Stimulated activated naive CD8-positive, alpha-beta T cell treated with anti-CD3 and anti-CD28 coated beads, Interleukin-15, amount 100 ng/mL, for 72 hours (primary cell): Measurements from ENCODE around the gene TBCD.
"Not testable (repeated sequence)": the region's sequence is repeated elsewhere in the genome, so short reads cannot be mapped to it uniquely, and the experiment has no call there.

Experiments
- ATAC-seq: fragments of 150-1000 bp; cut with Tn5 transposase; 2 replicates; pipeline ENCODE4 v1.10.0; 2021; ENCODE audit warnings: mild to moderate bottlenecking, moderate library complexity
- DNase-seq, 2 donors: peaks; one replicate each; pipeline ENCODE4 v3.0.0; 2021 to 2022
- H3K27ac Mint-ChIP-seq, 2 donors: one replicate each; pipeline ENCODE4 v1.8.0; 2022; ENCODE audit warnings: mild to moderate bottlenecking in 2 of 2, mixed read lengths in 2 of 2, moderate library complexity in 2 of 2
- H3K27me3 Mint-ChIP-seq: one replicate; pipeline ENCODE4 v1.8.0; 2022; ENCODE audit warnings: mixed read lengths
- H3K4me1 Mint-ChIP-seq: one replicate; pipeline ENCODE4 v1.8.0; 2022; ENCODE audit warnings: mild to moderate bottlenecking, mixed read lengths
- H3K4me3 Mint-ChIP-seq, 2 donors: one replicate each; pipeline ENCODE4 v1.8.0; 2022; ENCODE audit warnings: mild to moderate bottlenecking in 2 of 2, mixed read lengths in 2 of 2, moderate library complexity in 1 of 2
- H3K9me3 Mint-ChIP-seq, 2 donors: one replicate each; pipeline ENCODE4 v1.8.0; 2022; ENCODE audit warnings: mixed read lengths in 2 of 2

TBCD gene

GRCh38 chr17:82949984-82950383 is 198.1 kb downstream of the TBCD start:
- Mint-ChIP-seq H3K27ac (no peak overlapping the region), H3K4me3 (no peak overlapping the region), H3K27me3 (no peaks in the 10 kb centered on the region)

DNA sequence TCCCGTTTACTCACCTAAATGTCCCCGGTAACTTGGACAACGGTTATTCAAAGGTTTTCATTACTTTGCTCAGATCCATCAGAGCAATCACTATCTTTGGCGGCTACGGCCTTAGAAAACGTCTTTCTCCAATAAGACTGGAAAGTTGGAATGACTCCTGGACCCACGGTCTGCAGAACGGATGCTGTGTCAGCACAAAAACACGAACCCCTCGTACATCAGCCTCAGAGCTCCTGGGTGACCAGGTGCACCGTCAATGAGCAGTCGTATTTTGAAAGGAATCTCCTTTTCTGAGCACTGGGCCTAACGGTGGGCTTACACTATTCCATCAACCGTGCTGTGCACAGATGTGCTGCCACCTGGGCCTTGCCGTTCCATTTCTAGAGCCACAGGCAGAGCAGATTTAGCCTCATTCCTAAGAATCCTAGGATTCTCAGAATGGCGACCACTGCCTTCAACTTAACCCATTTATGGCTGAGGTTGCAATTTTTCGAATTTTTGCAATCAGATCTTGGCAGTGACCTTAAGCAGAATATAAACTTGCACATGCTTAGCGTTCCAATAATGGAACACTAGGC is 198.7 kb downstream of the TBCD start:
- Mint-ChIP-seq H3K4me3 (no peak overlapping the region), H3K27ac (no peak overlapping the region), H3K4me1 (no peaks in the 10 kb centered on the region)

More at GRCh38 chr17:82949984-82950383, 198.1 kb downstream of the TBCD start:
- Mint-ChIP-seq H3K4me1 (no peaks in the 10 kb centered on the region), H3K9me3 (peaks cover 32 to 42% of the 10 kb centered on the region in 2 donors)
- ATAC-seq (no peak), DNase-seq (no peak)

DNA sequence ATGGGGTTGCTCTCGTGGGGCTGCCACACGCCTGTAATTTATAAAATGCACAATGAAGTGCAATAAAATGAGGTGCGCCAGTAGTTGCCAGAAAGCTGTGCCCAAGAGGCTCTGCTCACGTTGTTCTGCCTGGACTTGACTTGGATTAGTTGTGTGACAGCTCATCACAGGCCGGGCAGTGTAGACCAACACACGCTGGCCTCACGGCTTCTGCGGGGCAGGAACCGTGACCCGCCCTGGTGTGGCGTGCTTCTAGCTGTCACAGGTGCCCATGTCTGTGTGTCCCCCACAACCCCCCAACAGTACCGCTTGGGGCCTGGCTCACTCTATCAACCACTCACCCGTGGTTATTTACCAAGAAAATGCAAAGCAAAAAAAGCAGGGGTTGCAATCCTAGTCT is 200.2 kb downstream of the TBCD start:
- H3K27ac Mint-ChIP-seq, result no peak overlapping the region
- DNase-seq (no peak), ATAC-seq (no peak)
- no peaks in the 10 kb centered on the region for H3K27me3 Mint-ChIP-seq
- H3K4me3 Mint-ChIP-seq, result no peak overlapping the region
- H3K9me3 Mint-ChIP-seq, result peaks cover 14 to 22% of the 10 kb centered on the region in 2 donors
- no peaks in the 10 kb centered on the region for H3K4me1 Mint-ChIP-seq

More for the DNA sequence above, 198.7 kb downstream of the TBCD start:
- DNase-seq, result no peak
- Mint-ChIP-seq H3K9me3 (peaks cover 26 to 35% of the 10 kb centered on the region in 2 donors), H3K27me3 (no peaks in the 10 kb centered on the region)
- ATAC-seq, result no peak

DNA sequence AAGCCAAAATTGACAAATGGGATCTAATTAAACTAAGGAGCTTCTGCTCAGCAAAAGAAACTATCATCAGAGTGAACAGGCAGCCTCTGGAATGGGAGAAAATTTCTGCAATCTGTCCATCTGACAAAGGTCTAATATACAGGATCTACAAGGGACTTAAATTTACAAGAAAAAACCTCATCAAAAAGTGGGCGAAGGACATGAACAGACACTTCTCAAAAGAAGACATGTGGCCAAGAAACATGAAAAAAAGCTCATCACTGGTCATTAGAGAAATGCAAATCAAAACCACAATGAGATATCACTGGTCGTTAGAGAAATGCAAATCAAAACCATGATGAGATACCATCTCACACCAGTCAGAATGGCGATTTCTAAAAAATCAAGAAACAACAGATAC is 203.2 kb downstream of the TBCD start:
- DNase-seq, H3K4me3 Mint-ChIP-seq, H3K27me3 Mint-ChIP-seq, ATAC-seq, H3K27ac Mint-ChIP-seq, H3K4me1 Mint-ChIP-seq: not testable (repeated sequence)
- peaks cover 14% of the 10 kb centered on the region in 2 donors for H3K9me3 Mint-ChIP-seq

DNA sequence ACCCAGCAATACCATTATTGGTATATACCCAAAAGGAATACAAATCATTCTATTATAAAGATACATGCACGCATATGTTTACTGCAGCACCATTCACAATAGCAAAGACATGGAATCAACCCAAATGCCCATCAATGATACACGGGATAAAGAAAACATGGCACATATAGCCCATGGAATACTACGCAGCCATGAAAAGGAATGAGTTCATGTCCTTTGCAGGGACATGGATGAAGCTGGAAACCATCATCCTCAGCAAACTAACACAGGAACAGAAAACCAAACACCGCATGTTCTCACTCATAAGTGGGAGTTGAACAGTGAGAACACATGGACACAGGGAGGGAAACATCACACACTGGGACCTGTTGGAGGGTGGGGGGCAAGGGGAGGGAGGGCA is 203.8 kb downstream of the TBCD start:
- not testable (repeated sequence) for H3K27me3 Mint-ChIP-seq, H3K27ac Mint-ChIP-seq, H3K4me1 Mint-ChIP-seq, H3K4me3 Mint-ChIP-seq, ATAC-seq, DNase-seq
- peaks cover 14% of the 10 kb centered on the region in 2 donors for H3K9me3 Mint-ChIP-seq

- peaks cover 14% of the 10 kb centered on the region in 2 donors for H3K9me3 Mint-ChIP-seq
- H3K27me3 Mint-ChIP-seq, result no peaks in the 10 kb centered on the region
- DNase-seq (no peak), ATAC-seq (no peak)
- H3K4me3 Mint-ChIP-seq, result no peak overlapping the region
- no peak overlapping the region for H3K27ac Mint-ChIP-seq
- H3K4me1 Mint-ChIP-seq, result no peaks in the 10 kb centered on the region
Measured at GRCh38 chr17:82956146-82956725, 204.4 kb downstream of the TBCD start.

- Mint-ChIP-seq H3K27me3 (no peaks in the 10 kb centered on the region), H3K4me1 (no peaks in the 10 kb centered on the region), H3K9me3 (peaks cover 14% of the 10 kb centered on the region in 2 donors), H3K4me3 (no peak overlapping the region), H3K27ac (no peak overlapping the region)
- ATAC-seq (peak; percentile 22), DNase-seq (peak in 1 of 2 donors; percentile 6)
Measured at GRCh38 chr17:82956726-82957468, 205.0 kb downstream of the TBCD start.

DNA sequence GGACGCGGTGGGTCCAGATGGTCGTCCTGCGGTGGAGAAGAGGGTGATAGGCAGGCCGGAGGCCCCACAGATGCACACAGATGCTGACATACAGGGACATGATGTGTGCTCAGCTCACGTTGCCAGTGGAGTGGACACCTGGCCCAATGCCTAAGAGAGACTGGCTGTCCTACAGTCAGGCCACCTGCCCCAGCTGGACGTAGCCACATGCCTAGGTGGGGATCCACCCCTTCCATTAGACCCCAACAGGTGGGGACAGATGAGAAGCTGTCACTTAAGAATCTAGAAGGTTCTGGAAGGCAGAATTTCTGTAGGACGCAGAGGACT is 205.6 kb downstream of the TBCD start:
- no peak overlapping the region for H3K27ac Mint-ChIP-seq
- DNase-seq, result no peak
- H3K9me3 Mint-ChIP-seq, result peaks cover 14% of the 10 kb centered on the region in 2 donors
- H3K4me3 Mint-ChIP-seq, result no peak overlapping the region
- no peak for ATAC-seq
- H3K4me1 Mint-ChIP-seq, result no peaks in the 10 kb centered on the region
- no peaks in the 10 kb centered on the region for H3K27me3 Mint-ChIP-seq

GRCh38 chr17:82957961-82958561 is 206.2 kb downstream of the TBCD start:
- no peaks in the 10 kb centered on the region for H3K27me3 Mint-ChIP-seq
- H3K4me1 Mint-ChIP-seq, result peaks cover 1% of the 10 kb centered on the region
- peak overlapping the region in 1 of 2 donors; percentile 90 for H3K27ac Mint-ChIP-seq
- DNase-seq (no peak), ATAC-seq (peak; percentile 17)
- H3K4me3 Mint-ChIP-seq, result no peak overlapping the region
- peaks cover 9 to 10% of the 10 kb centered on the region in 2 donors for H3K9me3 Mint-ChIP-seq

DNA sequence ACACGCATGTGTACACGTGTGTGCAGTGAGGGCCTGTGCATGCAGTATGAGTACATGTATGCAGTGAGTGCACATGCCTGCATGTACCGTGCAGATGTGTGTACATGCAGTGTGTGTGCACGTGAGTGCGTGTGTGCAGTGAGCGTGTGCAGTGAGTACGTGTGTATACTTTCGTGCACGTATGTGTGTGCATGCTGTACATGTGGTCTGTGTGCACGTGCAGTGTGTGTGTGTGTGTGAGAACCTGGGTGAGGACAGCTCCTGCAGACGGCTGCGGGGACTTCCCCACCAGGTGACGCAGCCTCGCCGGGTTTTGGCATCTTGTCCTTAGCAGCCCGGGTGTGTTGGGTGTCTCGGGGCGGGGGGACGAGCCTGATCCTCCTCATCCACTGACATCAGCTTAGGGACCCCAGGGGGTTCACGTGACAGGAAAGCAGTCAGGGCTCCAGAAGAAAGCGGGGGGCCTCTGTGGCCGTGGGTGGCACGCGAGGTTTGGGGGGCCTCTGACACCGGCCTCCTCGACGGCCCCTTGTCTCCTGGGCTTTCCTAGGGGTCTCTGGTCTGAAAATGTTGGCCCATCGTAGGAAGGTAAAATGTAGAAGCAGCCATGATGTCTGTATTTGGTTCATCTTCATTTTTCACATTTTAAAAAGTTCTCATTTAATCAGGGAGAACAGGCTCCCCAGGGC is 207.5 kb downstream of the TBCD start:
- DNase-seq (no peak), ATAC-seq (no peak)
- H3K4me3 Mint-ChIP-seq, result no peak overlapping the region
- peaks cover 9% of the 10 kb centered on the region for H3K4me1 Mint-ChIP-seq
- H3K9me3 Mint-ChIP-seq, result peaks cover 0 to 2% of the 10 kb centered on the region in 2 donors
- H3K27ac Mint-ChIP-seq, result no peak overlapping the region
- H3K27me3 Mint-ChIP-seq, result no peaks in the 10 kb centered on the region

DNA sequence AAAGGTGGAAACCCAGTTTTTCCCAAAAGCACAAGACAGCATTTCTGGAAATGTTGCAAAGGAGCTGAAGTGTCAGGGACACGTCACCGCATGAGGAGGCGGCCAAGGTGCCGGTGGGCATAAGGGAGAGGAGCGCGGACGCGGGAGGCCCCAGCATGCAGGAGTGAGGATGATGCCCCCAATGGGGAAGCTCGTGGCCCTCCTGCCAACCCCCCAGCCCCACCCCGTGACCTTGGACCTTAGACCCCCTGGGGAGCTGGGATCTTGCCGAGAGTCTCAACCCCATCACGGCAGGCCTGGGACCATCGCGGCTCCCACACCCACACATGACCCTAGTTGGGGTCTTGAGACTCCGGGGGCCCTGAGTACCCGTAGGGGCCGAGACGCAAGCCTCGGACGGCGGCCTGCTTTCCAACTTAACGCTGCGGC is 208.1 kb downstream of the TBCD start:
- DNase-seq (no peak), ATAC-seq (no peak)
- Mint-ChIP-seq H3K27me3 (no peaks in the 10 kb centered on the region), H3K4me1 (peaks cover 9% of the 10 kb centered on the region), H3K4me3 (no peak overlapping the region), H3K9me3 (no peaks in the 10 kb centered on the region), H3K27ac (no peak overlapping the region)

- DNase-seq, result no peak
- Mint-ChIP-seq H3K4me3 (no peak overlapping the region), H3K9me3 (no peaks in the 10 kb centered on the region), H3K27ac (no peak overlapping the region), H3K27me3 (no peaks in the 10 kb centered on the region), H3K4me1 (peaks cover 9% of the 10 kb centered on the region)
- ATAC-seq, result no peak
Measured at GRCh38 chr17:82960419-82961271, 208.8 kb downstream of the TBCD start.

- H3K27me3 Mint-ChIP-seq, result no peaks in the 10 kb centered on the region
- ATAC-seq (no peak), DNase-seq (no peak)
- H3K4me3 Mint-ChIP-seq, result no peak overlapping the region
- H3K4me1 Mint-ChIP-seq, result peaks cover 9% of the 10 kb centered on the region
- H3K9me3 Mint-ChIP-seq, result no peaks in the 10 kb centered on the region
- no peak overlapping the region for H3K27ac Mint-ChIP-seq
Measured at GRCh38 chr17:82961366-82962162, 209.7 kb downstream of the TBCD start.

DNA sequence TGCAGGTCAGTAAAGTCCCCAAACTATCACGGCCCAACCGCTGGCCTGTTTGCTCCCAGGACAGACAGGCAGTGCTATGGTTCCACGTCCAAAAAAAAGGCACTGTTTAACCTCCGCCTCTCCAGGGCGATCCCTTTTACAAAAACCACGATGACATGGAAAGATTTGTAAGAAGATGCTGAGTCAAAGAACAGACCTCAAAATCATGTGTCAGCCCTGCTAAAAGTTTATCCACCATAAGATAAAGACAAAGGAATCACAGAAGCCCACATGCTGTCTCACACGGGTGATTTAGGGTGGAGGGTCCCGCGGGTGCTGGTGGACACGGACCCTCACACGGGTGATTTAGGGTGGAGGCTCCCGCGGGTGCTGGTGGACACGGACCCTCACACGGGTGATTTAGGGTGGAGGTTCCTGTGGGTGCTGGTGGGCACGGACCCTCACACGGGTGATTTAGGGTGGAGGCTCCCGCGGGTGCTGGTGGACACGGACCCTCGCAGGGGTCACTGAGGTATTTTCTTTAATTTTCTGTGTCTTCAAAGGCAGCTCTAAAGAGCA is 210.4 kb downstream of the TBCD start:
- DNase-seq (no peak), ATAC-seq (no peak)
- H3K27me3 Mint-ChIP-seq, result no peaks in the 10 kb centered on the region
- peaks cover 9% of the 10 kb centered on the region for H3K4me1 Mint-ChIP-seq
- no peak overlapping the region for H3K4me3 Mint-ChIP-seq
- H3K9me3 Mint-ChIP-seq, result no peaks in the 10 kb centered on the region
- H3K27ac Mint-ChIP-seq, result no peak overlapping the region
